HFF-Myc (cell line): ENCODE measurements around the gene AP1M2.

ENCODE experiments used
- DNase-seq: peaks from one replicate; pipeline ENCODE4 v3.0.0-alpha.2; 2011; ENCODE audit warnings: low read depth; ENCODE audit errors: extremely low read depth
- H3K4me3 ChIP-seq: replicated peaks from 2 replicates; pipeline ENCODE4 v1.5.1; 2011; ENCODE audit warnings: low read depth, mild to moderate bottlenecking, control low read depth, low read length
- TF ChIP-seq, protein P1 (sequence below): IDR thresholded peaks from 2 replicates; pipeline ENCODE4 v1.5.1; 2012; ENCODE audit warnings: mild to moderate bottlenecking, low read depth, low read length, control low read depth; ENCODE audit errors: missing control alignments

AP1M2 gene

GRCh38 chr19:10615429-10616023 lies 28.4 kb upstream of the AP1M2 start:
- H3K4me3 ChIP-seq = no peak overlapping the region
- DNase-seq = no peak

DNA sequence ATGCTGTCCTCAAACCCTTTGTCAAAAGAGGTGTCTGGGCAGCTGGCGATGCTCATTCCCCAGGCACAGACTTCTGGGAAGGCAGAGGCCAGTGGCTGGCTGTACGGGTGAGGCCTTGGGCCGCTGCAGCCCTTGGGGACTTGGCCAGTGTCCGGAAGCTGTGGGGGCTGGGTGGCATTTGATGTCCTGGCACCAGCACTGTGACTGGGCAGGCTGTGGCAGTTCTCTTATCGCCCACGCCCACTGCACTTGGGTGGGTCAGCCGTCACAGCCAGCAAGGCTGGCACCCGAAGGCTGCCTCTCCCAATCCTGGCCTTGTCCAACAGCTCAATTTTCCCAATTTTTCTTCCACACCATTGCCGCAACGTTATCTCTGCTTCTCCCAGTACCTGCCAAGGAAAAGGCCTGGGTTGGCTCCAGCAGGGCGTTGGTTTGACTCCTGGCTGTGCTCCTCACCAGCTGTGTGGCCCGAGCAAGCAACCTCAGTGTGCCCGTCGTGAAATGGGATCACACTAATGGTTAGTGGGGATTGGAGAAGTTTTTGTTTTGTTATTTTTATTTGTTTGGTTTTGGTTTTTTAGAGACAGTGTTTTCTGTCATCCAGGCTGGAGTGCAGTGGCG lies 25.5 kb upstream of the AP1M2 start:
- no peak for DNase-seq
- TF ChIP-seq, protein P1, sequence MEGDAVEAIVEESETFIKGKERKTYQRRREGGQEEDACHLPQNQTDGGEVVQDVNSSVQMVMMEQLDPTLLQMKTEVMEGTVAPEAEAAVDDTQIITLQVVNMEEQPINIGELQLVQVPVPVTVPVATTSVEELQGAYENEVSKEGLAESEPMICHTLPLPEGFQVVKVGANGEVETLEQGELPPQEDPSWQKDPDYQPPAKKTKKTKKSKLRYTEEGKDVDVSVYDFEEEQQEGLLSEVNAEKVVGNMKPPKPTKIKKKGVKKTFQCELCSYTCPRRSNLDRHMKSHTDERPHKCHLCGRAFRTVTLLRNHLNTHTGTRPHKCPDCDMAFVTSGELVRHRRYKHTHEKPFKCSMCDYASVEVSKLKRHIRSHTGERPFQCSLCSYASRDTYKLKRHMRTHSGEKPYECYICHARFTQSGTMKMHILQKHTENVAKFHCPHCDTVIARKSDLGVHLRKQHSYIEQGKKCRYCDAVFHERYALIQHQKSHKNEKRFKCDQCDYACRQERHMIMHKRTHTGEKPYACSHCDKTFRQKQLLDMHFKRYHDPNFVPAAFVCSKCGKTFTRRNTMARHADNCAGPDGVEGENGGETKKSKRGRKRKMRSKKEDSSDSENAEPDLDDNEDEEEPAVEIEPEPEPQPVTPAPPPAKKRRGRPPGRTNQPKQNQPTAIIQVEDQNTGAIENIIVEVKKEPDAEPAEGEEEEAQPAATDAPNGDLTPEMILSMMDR = no peak
- H3K4me3 ChIP-seq = no peak overlapping the region

More at GRCh38 chr19:10615429-10616023, 28.4 kb upstream of the AP1M2 start:
- TF ChIP-seq, protein P1 = no peak

- TF ChIP-seq, protein P1 = no peak
- no peak for DNase-seq
- H3K4me3 ChIP-seq = no peak overlapping the region
These were observed 24.8 kb upstream of the AP1M2 start for GRCh38 chr19:10611907-10612306.

- no peak for DNase-seq
- no peak overlapping the region for H3K4me3 ChIP-seq
- TF ChIP-seq, protein P1 = no peak
These were observed 17.4 kb upstream of the AP1M2 start for GRCh38 chr19:10604460-10604980.

- H3K4me3 ChIP-seq = peak overlapping the region; percentile 70; the same call in 1 of the 2 replicates
- TF ChIP-seq, protein P1 = no peak
- no peak for DNase-seq
These were observed 16.9 kb upstream of the AP1M2 start for GRCh38 chr19:10603873-10604459.

GRCh38 chr19:10603084-10603872 lies 16.2 kb upstream of the AP1M2 start:
- DNase-seq = no peak

More at GRCh38 chr19:10603084-10603872, 16.2 kb upstream of the AP1M2 start:
- TF ChIP-seq, protein P1 = no peak
- H3K4me3 ChIP-seq = peak overlapping the region; percentile 70
